22Rv1 (cell line): ENCODE measurements around the gene COMT.

Experiments used
- H3K27ac ChIP-seq: fragments of 450-650 bp; 2 replicates; pipeline ENCODE4 v1.5.1; 2017
- CTCF ChIP-seq: fragments of 450-650 bp; IDR thresholded peaks from 2 replicates; pipeline ENCODE4 v1.5.1; 2017; ENCODE audit warnings: mild to moderate bottlenecking
- ZFX ChIP-seq: fragments of 450-650 bp; IDR thresholded peaks from 2 replicates; pipeline ENCODE4 v1.6.1; 2017; ENCODE audit warnings: antibody characterized with exemption, borderline replicate concordance

The COMT gene

GRCh38 chr22:20002636-20003035, 61.1 kb downstream of the COMT start:
- no peak overlapping the region for H3K27ac ChIP-seq
- TF ChIP-seq CTCF (no peak), ZFX (no peak)

GRCh38 chr22:20003304-20003703, 61.7 kb downstream of the COMT start:
- TF ChIP-seq CTCF (no peak), ZFX (no peak)

GRCh38 chr22:20004464-20004863, 62.9 kb downstream of the COMT start:
- no peak for TF ChIP-seq CTCF
- no peak for TF ChIP-seq ZFX
- H3K27ac ChIP-seq: no peak overlapping the region

More at GRCh38 chr22:20003304-20003703, 61.7 kb downstream of the COMT start:
- no peak overlapping the region for H3K27ac ChIP-seq

- H3K27ac ChIP-seq: no peak overlapping the region
- TF ChIP-seq ZFX (no peak), CTCF (no peak)
Observed at GRCh38 chr22:20008221-20008995, 66.8 kb downstream of the COMT start.

- no peak overlapping the region for H3K27ac ChIP-seq
- no peak for TF ChIP-seq CTCF
- no peak for TF ChIP-seq ZFX
Observed at GRCh38 chr22:20009018-20009491, 67.5 kb downstream of the COMT start.

- TF ChIP-seq CTCF (no peak), ZFX (no peak)
- H3K27ac ChIP-seq: no peak overlapping the region
Observed at GRCh38 chr22:20009582-20010306, 68.2 kb downstream of the COMT start.
